ENCODE data around the gene D2HGDH. TPM values are rescaled to one million over a fixed set of nuclear protein-coding genes. Genes with fewer than 3 reads are reported as not detected.

Gene D2HGDH
- total and polyA plus RNA-seq, 9 of the 15 experiments (the other 6 are each of a cell fraction or from before 2014, with no cell fraction given): 0.39 to 30.8 (median 10.3) TPM

- TSS peak; percentile 80 for BruUV-seq (replicated peaks)
- CTCF ChIA-PET (ENCODE audit: low intra/inter-chr PET ratio): no interaction called here
- intact Hi-C loops (cut with micrococcal nuclease) (loop anchor here (5.0 kb wide), 1 partner anchor 45 kb away; the partner anchor contains the start of gene D2HGDH), in situ Hi-C loops (cut with MboI) (no loop called here)
- Histone ChIP-seq H3K27me3 (ENCODE audit: control insufficient read depth in 2 of 2, insufficient read depth in 2 of 2, low read length in 2 of 2) (no peaks in the 10 kb centered on the region), H3K79me2 (ENCODE audit: control insufficient read depth, insufficient read depth, low read length) (peaks cover 49% of the 10 kb centered on the region), H2AFZ (ENCODE audit: low read depth, low read length) (peak within 1 kb of the TSS; percentile 76), H3K27ac (ENCODE audit: extremely low read depth, low read depth, low read length) (peak within 1 kb of the TSS; percentile 95), H3K36me3 (ENCODE audit: control insufficient read depth, insufficient read depth, low read length) (peaks cover 54% of the 10 kb centered on the region), H4K20me1 (replicated peaks; ENCODE audit: control insufficient read depth, insufficient read depth, low read length) (no peaks in the 10 kb centered on the region), H3K9me3 (replicated peaks; ENCODE audit: control insufficient read depth, insufficient read depth, low read depth, low read length) (no peaks in the 10 kb centered on the region), H3K4me1 (replicated peaks in 1 of 2; ENCODE audit: control insufficient read depth in 2 of 2, insufficient read depth in 2 of 2, low read length in 2 of 2) (peaks cover 4 to 11% of the 10 kb centered on the region in 2 experiments; a peak in 4 of 5 replicates), H3K9me1 (ENCODE audit: control insufficient read depth, insufficient read depth, low read length) (no peaks in the 10 kb centered on the region), H3K4me2 (ENCODE audit: insufficient read depth, low read length) (peak within 1 kb of the TSS; percentile 87), H3K9ac (ENCODE audit: insufficient read depth in 1 of 2, low read depth in 2 of 2, low read length in 2 of 2) (peak within 1 kb of the TSS; percentile 94 to 99), H3K4me3 (peak within 1 kb of the TSS; percentile 97)
- WGBS (ENCODE audit: insufficient coverage, low coverage, missing lambda C conversion rate): 0% methylated on average over 15 of the region's 102 CpGs
- DNase-seq (ENCODE audit: extremely low read depth in 1 of 4, low spot score in 3 of 4) (peak; percentile 85 to 95 (median 90)), ATAC-seq (peak; percentile 94), FAIRE-seq (peak; percentile 87)
- POLR2A ChIA-PET: interaction anchor here (0.7 to 1.5 kb wide), 7 partner anchors 9 to 27 kb away, joined by 3 to 9 read pairs (median 5); partner anchors contain the start of gene ING5
- TF ChIP-seq ZNF707 (CRISPR knock-in tag; conservative IDR thresholded peaks at IDR 0.05) (no peak), MBD2 (IDR thresholded peaks at IDR 0.05; ENCODE audit: borderline replicate concordance, low read depth) (peak; percentile 35; the same call in 1 of the 2 replicates), KDM5B (IDR thresholded peaks at IDR 0.05; ENCODE audit: insufficient replicate concordance, low read depth, low read length) (peak; percentile 54), SRSF1 (IDR thresholded peaks at IDR 0.05; ENCODE audit: low read depth, low read length) (no peak), SRSF3 (IDR thresholded peaks at IDR 0.05; ENCODE audit: insufficient read depth, low read length) (no peak), ETS1 (conservative IDR thresholded peaks at IDR 0.05; ENCODE audit: control insufficient read depth, low read depth, low read length) (peak; percentile 55; the same call in 1 of the 2 replicates), JUNB (CRISPR knock-in tag; conservative IDR thresholded peaks at IDR 0.05) (no peak), ZNF77 (CRISPR knock-in tag; IDR thresholded peaks at IDR 0.05) (no peak), E2F6 (IDR thresholded peaks at IDR 0.05; ENCODE audit: borderline replicate concordance in 1 of 2, extremely low read depth in 1 of 2, insufficient read depth in 1 of 2, insufficient read length in 1 of 2, low read depth in 1 of 2, low read length in 1 of 2, poor library complexity in 1 of 2, severe bottlenecking in 1 of 2) (peak in 1 of 2 experiments; percentile 80), ZNF408 (CRISPR knock-in tag; IDR thresholded peaks at IDR 0.05; ENCODE audit: low read depth) (no peak)
- TF ChIP-seq, protein P1, sequence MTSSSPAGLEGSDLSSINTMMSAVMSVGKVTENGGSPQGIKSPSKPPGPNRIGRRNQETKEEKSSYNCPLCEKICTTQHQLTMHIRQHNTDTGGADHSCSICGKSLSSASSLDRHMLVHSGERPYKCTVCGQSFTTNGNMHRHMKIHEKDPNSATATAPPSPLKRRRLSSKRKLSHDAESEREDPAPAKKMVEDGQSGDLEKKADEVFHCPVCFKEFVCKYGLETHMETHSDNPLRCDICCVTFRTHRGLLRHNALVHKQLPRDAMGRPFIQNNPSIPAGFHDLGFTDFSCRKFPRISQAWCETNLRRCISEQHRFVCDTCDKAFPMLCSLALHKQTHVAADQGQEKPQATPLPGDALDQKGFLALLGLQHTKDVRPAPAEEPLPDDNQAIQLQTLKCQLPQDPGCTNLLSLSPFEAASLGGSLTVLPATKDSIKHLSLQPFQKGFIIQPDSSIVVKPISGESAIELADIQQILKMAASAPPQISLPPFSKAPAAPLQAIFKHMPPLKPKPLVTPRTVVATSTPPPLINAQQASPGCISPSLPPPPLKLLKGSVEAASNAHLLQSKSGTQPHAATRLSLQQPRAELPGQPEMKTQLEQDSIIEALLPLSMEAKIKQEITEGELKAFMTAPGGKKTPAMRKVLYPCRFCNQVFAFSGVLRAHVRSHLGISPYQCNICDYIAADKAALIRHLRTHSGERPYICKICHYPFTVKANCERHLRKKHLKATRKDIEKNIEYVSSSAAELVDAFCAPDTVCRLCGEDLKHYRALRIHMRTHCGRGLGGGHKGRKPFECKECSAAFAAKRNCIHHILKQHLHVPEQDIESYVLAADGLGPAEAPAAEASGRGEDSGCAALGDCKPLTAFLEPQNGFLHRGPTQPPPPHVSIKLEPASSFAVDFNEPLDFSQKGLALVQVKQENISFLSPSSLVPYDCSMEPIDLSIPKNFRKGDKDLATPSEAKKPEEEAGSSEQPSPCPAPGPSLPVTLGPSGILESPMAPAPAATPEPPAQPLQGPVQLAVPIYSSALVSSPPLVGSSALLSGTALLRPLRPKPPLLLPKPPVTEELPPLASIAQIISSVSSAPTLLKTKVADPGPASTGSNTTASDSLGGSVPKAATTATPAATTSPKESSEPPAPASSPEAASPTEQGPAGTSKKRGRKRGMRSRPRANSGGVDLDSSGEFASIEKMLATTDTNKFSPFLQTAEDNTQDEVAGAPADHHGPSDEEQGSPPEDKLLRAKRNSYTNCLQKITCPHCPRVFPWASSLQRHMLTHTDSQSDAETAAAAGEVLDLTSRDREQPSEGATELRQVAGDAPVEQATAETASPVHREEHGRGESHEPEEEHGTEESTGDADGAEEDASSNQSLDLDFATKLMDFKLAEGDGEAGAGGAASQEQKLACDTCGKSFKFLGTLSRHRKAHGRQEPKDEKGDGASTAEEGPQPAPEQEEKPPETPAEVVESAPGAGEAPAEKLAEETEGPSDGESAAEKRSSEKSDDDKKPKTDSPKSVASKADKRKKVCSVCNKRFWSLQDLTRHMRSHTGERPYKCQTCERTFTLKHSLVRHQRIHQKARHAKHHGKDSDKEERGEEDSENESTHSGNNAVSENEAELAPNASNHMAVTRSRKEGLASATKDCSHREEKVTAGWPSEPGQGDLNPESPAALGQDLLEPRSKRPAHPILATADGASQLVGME (CRISPR knock-in tag; IDR thresholded peaks at IDR 0.05): no peak
These were observed 47.6 kb upstream of the D2HGDH start, which contains the start of gene DTYMK for GRCh38 chr2:241686650-241687425. Gene DTYMK (minus strand): TSS chr2:241686815. CDS start chr2:241686783, 32 bp downstream.
